Measurements from ENCODE around the gene GNG7. TPM values are rescaled to one million over a fixed set of nuclear protein-coding genes. Genes with fewer than 3 reads are reported as not detected.
"Not testable (repeated sequence)": the region's sequence is repeated elsewhere in the genome, so short reads cannot be mapped to it uniquely, and the experiment has no call there.

The GNG7 gene
- total RNA-seq, 1 experiment from 2014 or later = 7.7 TPM

- Histone ChIP-seq H2BK120ac (ENCODE audit: low read depth, low read length, poor library complexity, severe bottlenecking) (no peak overlapping the region), H3K14ac (ENCODE audit: insufficient read depth, low read length) (no peak overlapping the region), H3K79me1 (ENCODE audit: insufficient read depth, low read depth, low read length, poor library complexity, severe bottlenecking) (no peaks in the 10 kb centered on the region), H2AK5ac (ENCODE audit: insufficient read length, low read length) (no peak overlapping the region), H2BK15ac (ENCODE audit: low read depth, low read length) (no peak overlapping the region), H2AFZ (ENCODE audit: low read length) (no peak overlapping the region), H3K27ac (ENCODE audit: insufficient read length, low read depth, low read length) (no peak overlapping the region), H3K23me2 (ENCODE audit: insufficient read length, low read depth, low read length, poor library complexity, severe bottlenecking) (no peaks in the 10 kb centered on the region), H3K4me2 (ENCODE audit: insufficient read depth, insufficient read length, low read length) (no peak overlapping the region), H3K79me2 (ENCODE audit: insufficient read depth, low read length) (no peaks in the 10 kb centered on the region), H2BK12ac (ENCODE audit: insufficient read length, low read depth, low read length) (no peak overlapping the region), H3K4me1 (ENCODE audit: insufficient read depth, low read length) (no peaks in the 10 kb centered on the region), H3K18ac (ENCODE audit: insufficient read length, low read depth, low read length) (no peak overlapping the region), H4K8ac (replicated peaks; ENCODE audit: insufficient read length, low read depth, low read length) (no peak overlapping the region), H3T11ph (ENCODE audit: low read length) (no peak overlapping the region), H4K91ac (ENCODE audit: insufficient read length, low read depth, low read length) (no peak overlapping the region), H2BK5ac (ENCODE audit: insufficient read length, low read length) (no peak overlapping the region), H3K23ac (ENCODE audit: insufficient read length, low read depth, low read length) (no peak overlapping the region), H4K5ac (ENCODE audit: insufficient read length, low read depth, low read length) (no peak overlapping the region), H2BK20ac (ENCODE audit: low read depth, low read length, poor library complexity, severe bottlenecking) (no peak overlapping the region), H3K27me3 (ENCODE audit: insufficient read depth, low read length) (no peaks in the 10 kb centered on the region), H3K56ac (ENCODE audit: insufficient read length, low read depth, low read length) (no peak overlapping the region), H3K9me3 (ENCODE audit: control insufficient read depth, low read depth, low read length) (no peaks in the 10 kb centered on the region), H3K9ac (ENCODE audit: extremely low read depth, insufficient read length, low read length) (no peak overlapping the region), H4K20me1 (ENCODE audit: control insufficient read depth, insufficient read depth, insufficient read length) (no peaks in the 10 kb centered on the region), H3K4ac (ENCODE audit: low read depth, low read length) (no peak overlapping the region)
- TF ChIP-seq CTCF (conservative IDR thresholded peaks at IDR 0.05) = no peak
- no peak overlapping the region for H3K4me3 Mint-ChIP-seq
- no peaks in the 10 kb centered on the region for H3K4me1 Mint-ChIP-seq
- DNase-seq = no peak
- H3K27ac Mint-ChIP-seq = peak overlapping the region in 1 of 3 experiments; percentile 42; a peak in 1 of 7 replicates
- peaks cover 6% of the 10 kb centered on the region for H3K27me3 Mint-ChIP-seq (ENCODE audit: low read depth)
- peaks cover 0 to 6% (median 0%) of the 10 kb centered on the region in 3 experiments; a peak in 1 of 7 replicates for H3K36me3 Mint-ChIP-seq (ENCODE audit: insufficient read depth in 1 of 3, low read depth in 3 of 3)
- WGBS (ENCODE audit: extremely low coverage, insufficient read length, low lambda C conversion rate) = no CpG with 5 or more reads among the region's 16 CpGs
- H3K9me3 Mint-ChIP-seq = no peaks in the 10 kb centered on the region; a peak in 1 of 5 replicates
Observed at GRCh38 chr19:2645826-2646225, 56.7 kb downstream of the GNG7 start.

- not testable (repeated sequence) for H2AK5ac ChIP-seq (ENCODE audit: insufficient read length, low read length); H3K79me1 ChIP-seq (ENCODE audit: insufficient read depth, low read depth, low read length, poor library complexity, severe bottlenecking); H3K4me3 Mint-ChIP-seq; H4K5ac ChIP-seq (ENCODE audit: insufficient read length, low read depth, low read length); H3K27ac ChIP-seq (ENCODE audit: insufficient read length, low read depth, low read length); H3K23ac ChIP-seq (ENCODE audit: insufficient read length, low read depth, low read length); H4K91ac ChIP-seq (ENCODE audit: insufficient read length, low read depth, low read length); H2BK15ac ChIP-seq (ENCODE audit: low read depth, low read length); H3K23me2 ChIP-seq (ENCODE audit: insufficient read length, low read depth, low read length, poor library complexity, severe bottlenecking); H4K8ac ChIP-seq (replicated peaks; ENCODE audit: insufficient read length, low read depth, low read length); H3K36me3 Mint-ChIP-seq (ENCODE audit: insufficient read depth in 1 of 3, low read depth in 3 of 3); H2BK12ac ChIP-seq (ENCODE audit: insufficient read length, low read depth, low read length); H3K4me2 ChIP-seq (ENCODE audit: insufficient read depth, insufficient read length, low read length); H2BK20ac ChIP-seq (ENCODE audit: low read depth, low read length, poor library complexity, severe bottlenecking); H3K4me1 Mint-ChIP-seq; H3T11ph ChIP-seq (ENCODE audit: low read length); H3K9me3 ChIP-seq (ENCODE audit: control insufficient read depth, low read depth, low read length); H2BK120ac ChIP-seq (ENCODE audit: low read depth, low read length, poor library complexity, severe bottlenecking); H3K4ac ChIP-seq (ENCODE audit: low read depth, low read length); H3K9ac ChIP-seq (ENCODE audit: extremely low read depth, insufficient read length, low read length); H2BK5ac ChIP-seq (ENCODE audit: insufficient read length, low read length); H3K14ac ChIP-seq (ENCODE audit: insufficient read depth, low read length); H3K9me3 Mint-ChIP-seq; H3K4me1 ChIP-seq (ENCODE audit: insufficient read depth, low read length); H4K20me1 ChIP-seq (ENCODE audit: control insufficient read depth, insufficient read depth, insufficient read length); H3K56ac ChIP-seq (ENCODE audit: insufficient read length, low read depth, low read length); DNase-seq; H3K18ac ChIP-seq (ENCODE audit: insufficient read length, low read depth, low read length); H3K79me2 ChIP-seq (ENCODE audit: insufficient read depth, low read length); H3K27me3 ChIP-seq (ENCODE audit: insufficient read depth, low read length); H2AFZ ChIP-seq (ENCODE audit: low read length)
- H3K27me3 Mint-ChIP-seq (ENCODE audit: low read depth) = peaks cover 12% of the 10 kb centered on the region
- WGBS (ENCODE audit: extremely low coverage, insufficient read length, low lambda C conversion rate) = no CpG with 5 or more reads among the region's 38 CpGs
- peak overlapping the region in 1 of 3 experiments; percentile 85; a peak in 1 of 7 replicates for H3K27ac Mint-ChIP-seq
Observed at GRCh38 chr19:2643123-2643737, 59.3 kb downstream of the GNG7 start.
